ENCODE measurements around the gene USP54.

The USP54 gene

GRCh38 chr10:73625004-73625883 is 34.1 kb upstream of the USP54 start:
- CTCF ChIA-PET = interaction anchor here (0.6 to 2.4 kb wide), 4 partner anchors 23 to 104 kb away, joined by 3 to 13 read pairs (median 3); no protein-coding TSS in a partner anchor
- POLR2A ChIA-PET = interaction anchor here (0.5 to 1.4 kb wide), 17 partner anchors 16 to 1486 kb away, joined by 3 to 7 read pairs (median 5); partner anchors contain the start of genes DNAJC9, MYOZ1, PPP3CB and SAMD8
- Histone ChIP-seq H3K4me1 (ENCODE audit: control insufficient read depth, insufficient read depth, low read length) (no peaks in the 10 kb centered on the region), H3K27ac (ENCODE audit: extremely low read depth, low read depth, low read length) (peak overlapping the region; percentile 70), H3K4me3 (ENCODE audit: low read depth, low read length) (peak overlapping the region; percentile 80), H3K36me3 (ENCODE audit: control insufficient read depth in 2 of 2, insufficient read depth in 1 of 2, low read length in 2 of 2) (no peaks in the 10 kb centered on the region; a peak in 1 of 3 replicates), H3K9me3 (ENCODE audit: control insufficient read depth, insufficient read depth, low read depth, low read length) (no peaks in the 10 kb centered on the region)
- TF ChIP-seq GLI4 (tag by site-specific recombination; IDR thresholded peaks at IDR 0.05) (peak; percentile 46; the same call in 1 of the 2 replicates), ZNF274 (IDR thresholded peaks at IDR 0.05; ENCODE audit: low read length) (no peak), ZNF274 (tag by site-specific recombination; IDR thresholded peaks at IDR 0.05; ENCODE audit: borderline replicate concordance) (no peak), ZNF223 (tag by site-specific recombination; IDR thresholded peaks at IDR 0.05) (peak; percentile 41; the same call in 1 of the 2 replicates), KLF1 (tag by site-specific recombination; IDR thresholded peaks at IDR 0.05) (peak; percentile 45; the same call in 1 of the 2 replicates), YY2 (tag by site-specific recombination; IDR thresholded peaks at IDR 0.05) (no peak), AEBP2 (tag by site-specific recombination; IDR thresholded peaks at IDR 0.05; ENCODE audit: borderline replicate concordance) (peak; percentile 63; the same call in 1 of the 2 replicates), PRDM10 (tag by site-specific recombination; IDR thresholded peaks at IDR 0.05) (peak; percentile 90), MZF1 (tag by site-specific recombination; IDR thresholded peaks at IDR 0.05; ENCODE audit: borderline replicate concordance) (peak; percentile 88), KLF17 (tag by site-specific recombination; IDR thresholded peaks at IDR 0.05) (peak; percentile 69; the same call in 1 of the 2 replicates), ZBTB17 (tag by site-specific recombination; IDR thresholded peaks at IDR 0.05) (peak; percentile 70), ZNF501 (tag by site-specific recombination; IDR thresholded peaks at IDR 0.05) (peak; percentile 54), ZNF785 (tag by site-specific recombination; IDR thresholded peaks at IDR 0.05) (peak; percentile 75; the same call in 1 of the 2 replicates), ZBTB7A (tag by site-specific recombination; IDR thresholded peaks at IDR 0.05; ENCODE audit: low read depth) (peak; percentile 87), ZSCAN16 (tag by site-specific recombination; IDR thresholded peaks at IDR 0.05) (0 out of 2 replicates have a peak, but pooled peaks have one; percentile 41), ZNF518A (tag by site-specific recombination; conservative IDR thresholded peaks at IDR 0.05; ENCODE audit: low read depth) (no peak), KLF10 (tag by site-specific recombination; IDR thresholded peaks at IDR 0.05) (peak; percentile 51; the same call in 1 of the 2 replicates), KLF9 (tag by site-specific recombination; IDR thresholded peaks at IDR 0.05; ENCODE audit: low read depth) (peak; percentile 85), PRDM1 (tag by site-specific recombination; IDR thresholded peaks at IDR 0.05) (peak; percentile 22; the same call in 1 of the 2 replicates), ZBTB48 (tag by site-specific recombination; IDR thresholded peaks at IDR 0.05) (peak; percentile 96), ZNF692 (tag by site-specific recombination; IDR thresholded peaks at IDR 0.05) (peak; percentile 86), KLF16 (tag by site-specific recombination; IDR thresholded peaks at IDR 0.05) (peak; percentile 94)

Measured in HEK293 (cell line).